ENCODE results near the gene AKAP7. TPM values are rescaled to one million over a fixed set of nuclear protein-coding genes. Genes with fewer than 3 reads are reported as not detected.

The AKAP7 gene
- total and polyA plus RNA-seq, 2 donors (not counting 3 experiments of a cell fraction or from before 2014, with no cell fraction given), result 0.76 to 3.3 TPM

DNA sequence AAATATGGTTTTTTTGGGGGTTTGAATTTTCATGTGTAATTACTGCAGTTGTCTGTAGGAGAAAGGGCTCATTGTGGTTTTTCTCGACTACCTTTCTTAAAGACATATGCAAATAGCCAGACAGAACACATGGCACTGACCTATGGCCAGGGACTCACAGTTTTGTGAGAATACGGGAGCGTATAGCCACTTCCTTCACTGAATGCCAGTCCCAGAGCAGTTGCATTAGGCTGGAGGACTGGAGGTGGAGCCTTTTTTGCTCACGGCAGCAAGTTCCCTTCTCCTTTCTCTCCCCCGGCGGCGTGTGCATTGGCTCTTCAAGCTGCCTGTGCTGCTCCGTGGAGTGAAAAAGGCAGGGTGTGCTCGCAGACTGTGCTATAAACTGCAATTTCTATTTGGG is 114.9 kb downstream of the AKAP7 start:
- H3K4me3 ChIP-seq (replicated peaks in 1 of 3; ENCODE audit: insufficient read depth in 1 of 3, low read depth in 1 of 3, low read length in 3 of 3), result peak overlapping the region in 2 of 3 experiments; percentile 1 to 21
- H3K27ac ChIP-seq (ENCODE audit: insufficient read depth, low read depth, low read length), result no peak overlapping the region
- H2AFZ ChIP-seq (ENCODE audit: low read depth, low read length), result peak overlapping the region; percentile 18
- peak overlapping the region; percentile 54 for H3K4me2 ChIP-seq (ENCODE audit: insufficient read depth, low read length)
- ChIA-PET POLR2A (no interaction called here), CTCF (no interaction called here)
- no peaks in the 10 kb centered on the region for H3K36me3 ChIP-seq (ENCODE audit: control insufficient read depth in 2 of 2, extremely low read depth in 1 of 2, insufficient read depth in 2 of 2, low read length in 2 of 2)
- dilution Hi-C loops (cut with MboI; ENCODE audit: extremely low pct_ligation_motif_present, low sequenced_read_pairs), result no loop called here
- no TSS peak for BruUV-seq (replicated peaks)
- no peaks in the 10 kb centered on the region for H3K9me3 ChIP-seq (replicated peaks; ENCODE audit: control insufficient read depth, insufficient read depth, low read length)
- no peaks in the 10 kb centered on the region for H3K4me1 ChIP-seq (ENCODE audit: control insufficient read depth, extremely low read depth, insufficient read depth, low read length)
- H3K9ac ChIP-seq (replicated peaks; ENCODE audit: extremely low read depth, insufficient read depth, low read length), result no peak overlapping the region
- intact Hi-C loops (cut with micrococcal nuclease), result no loop called here
- H3K79me2 ChIP-seq (ENCODE audit: control insufficient read depth, insufficient read depth, low read length), result no peaks in the 10 kb centered on the region
- TF ChIP-seq JUN (IDR thresholded peaks at IDR 0.05; ENCODE audit: borderline replicate concordance, insufficient read depth, insufficient read length, low read depth) (no peak), POLR2A (IDR thresholded peaks at IDR 0.05; ENCODE audit: low read depth, low read length) (no peak), MYC (IDR thresholded peaks at IDR 0.05; ENCODE audit: low read depth, low read length) (no peak)
- TF ChIP-seq, protein P1, sequence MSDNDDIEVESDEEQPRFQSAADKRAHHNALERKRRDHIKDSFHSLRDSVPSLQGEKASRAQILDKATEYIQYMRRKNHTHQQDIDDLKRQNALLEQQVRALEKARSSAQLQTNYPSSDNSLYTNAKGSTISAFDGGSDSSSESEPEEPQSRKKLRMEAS (IDR thresholded peaks at IDR 0.05; ENCODE audit: insufficient read depth, insufficient read length), result no peak
- DNase-seq (ENCODE audit: low read depth, low spot score) (peak; percentile 57), FAIRE-seq (peak; percentile 64)
- no peaks in the 10 kb centered on the region for H3K27me3 ChIP-seq (ENCODE audit: control insufficient read depth in 2 of 2, insufficient read depth in 2 of 2, low read length in 2 of 2)
- H3K9me1 ChIP-seq (replicated peaks; ENCODE audit: control insufficient read depth, extremely low read depth, insufficient read depth, low read length), result no peaks in the 10 kb centered on the region
- H4K20me1 ChIP-seq (replicated peaks; ENCODE audit: control insufficient read depth, extremely low read depth, insufficient read depth, low read length), result no peaks in the 10 kb centered on the region

DNA sequence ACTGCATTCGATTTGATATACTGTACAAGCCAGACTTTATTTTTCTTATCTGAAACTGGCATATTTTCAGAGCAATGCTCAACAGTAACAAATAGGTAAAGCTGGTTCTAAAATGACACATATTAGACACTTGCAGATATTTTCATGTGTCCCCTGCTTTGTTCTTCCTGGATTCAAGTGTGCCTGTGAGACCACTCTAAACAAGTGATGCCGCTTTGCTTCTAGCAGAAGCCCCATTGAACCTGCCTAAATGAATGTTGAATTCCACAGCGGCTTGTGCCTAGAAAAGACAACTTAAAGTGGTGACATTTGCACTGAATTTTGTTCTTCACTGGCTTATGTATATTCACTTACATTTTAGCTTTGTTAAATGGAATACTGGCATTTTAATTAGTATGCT is 115.7 kb downstream of the AKAP7 start:
- Histone ChIP-seq H2AFZ (ENCODE audit: low read depth, low read length) (no peak overlapping the region), H3K9me3 (replicated peaks; ENCODE audit: control insufficient read depth, insufficient read depth, low read length) (no peaks in the 10 kb centered on the region), H3K36me3 (ENCODE audit: control insufficient read depth in 2 of 2, extremely low read depth in 1 of 2, insufficient read depth in 2 of 2, low read length in 2 of 2) (no peaks in the 10 kb centered on the region), H4K20me1 (replicated peaks; ENCODE audit: control insufficient read depth, extremely low read depth, insufficient read depth, low read length) (no peaks in the 10 kb centered on the region), H3K9me1 (replicated peaks; ENCODE audit: control insufficient read depth, extremely low read depth, insufficient read depth, low read length) (no peaks in the 10 kb centered on the region), H3K27me3 (ENCODE audit: control insufficient read depth in 2 of 2, insufficient read depth in 2 of 2, low read length in 2 of 2) (no peaks in the 10 kb centered on the region), H3K4me2 (ENCODE audit: insufficient read depth, low read length) (no peak overlapping the region), H3K27ac (ENCODE audit: insufficient read depth, low read depth, low read length) (no peak overlapping the region), H3K4me3 (replicated peaks in 1 of 3; ENCODE audit: insufficient read depth in 1 of 3, low read depth in 1 of 3, low read length in 3 of 3) (no peak overlapping the region), H3K79me2 (ENCODE audit: control insufficient read depth, insufficient read depth, low read length) (no peaks in the 10 kb centered on the region), H3K9ac (replicated peaks; ENCODE audit: extremely low read depth, insufficient read depth, low read length) (no peak overlapping the region), H3K4me1 (ENCODE audit: control insufficient read depth, extremely low read depth, insufficient read depth, low read length) (no peaks in the 10 kb centered on the region)
- dilution Hi-C loops (cut with MboI; ENCODE audit: extremely low pct_ligation_motif_present, low sequenced_read_pairs) (no loop called here), intact Hi-C loops (cut with micrococcal nuclease) (no loop called here)
- ChIA-PET POLR2A (no interaction called here), CTCF (no interaction called here)
- FAIRE-seq, result peak; percentile 44
- no TSS peak for BruUV-seq (replicated peaks)
- TF ChIP-seq POLR2AphosphoS5 (IDR thresholded peaks at IDR 0.05; ENCODE audit: insufficient read depth, low read depth, low read length) (no peak), GATA2 (IDR thresholded peaks at IDR 0.05; ENCODE audit: insufficient read depth, insufficient read length, low read depth, low read length) (no peak), FOS (IDR thresholded peaks at IDR 0.05; ENCODE audit: borderline replicate concordance, insufficient read depth, low read length) (no peak), EZH2 (IDR thresholded peaks at IDR 0.05; ENCODE audit: borderline replicate concordance, low read depth, low read length, severe bottlenecking) (no peak), JUN (IDR thresholded peaks at IDR 0.05; ENCODE audit: borderline replicate concordance, insufficient read depth, insufficient read length, low read depth) (no peak), MYC (IDR thresholded peaks at IDR 0.05; ENCODE audit: low read depth, low read length) (no peak)
- TF ChIP-seq, protein P2, sequence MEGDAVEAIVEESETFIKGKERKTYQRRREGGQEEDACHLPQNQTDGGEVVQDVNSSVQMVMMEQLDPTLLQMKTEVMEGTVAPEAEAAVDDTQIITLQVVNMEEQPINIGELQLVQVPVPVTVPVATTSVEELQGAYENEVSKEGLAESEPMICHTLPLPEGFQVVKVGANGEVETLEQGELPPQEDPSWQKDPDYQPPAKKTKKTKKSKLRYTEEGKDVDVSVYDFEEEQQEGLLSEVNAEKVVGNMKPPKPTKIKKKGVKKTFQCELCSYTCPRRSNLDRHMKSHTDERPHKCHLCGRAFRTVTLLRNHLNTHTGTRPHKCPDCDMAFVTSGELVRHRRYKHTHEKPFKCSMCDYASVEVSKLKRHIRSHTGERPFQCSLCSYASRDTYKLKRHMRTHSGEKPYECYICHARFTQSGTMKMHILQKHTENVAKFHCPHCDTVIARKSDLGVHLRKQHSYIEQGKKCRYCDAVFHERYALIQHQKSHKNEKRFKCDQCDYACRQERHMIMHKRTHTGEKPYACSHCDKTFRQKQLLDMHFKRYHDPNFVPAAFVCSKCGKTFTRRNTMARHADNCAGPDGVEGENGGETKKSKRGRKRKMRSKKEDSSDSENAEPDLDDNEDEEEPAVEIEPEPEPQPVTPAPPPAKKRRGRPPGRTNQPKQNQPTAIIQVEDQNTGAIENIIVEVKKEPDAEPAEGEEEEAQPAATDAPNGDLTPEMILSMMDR (IDR thresholded peaks at IDR 0.05; ENCODE audit: extremely low read depth in 1 of 2, insufficient read depth in 1 of 2, low read depth in 1 of 2, low read length in 2 of 2), result no peak
- TF ChIP-seq, protein P1 (IDR thresholded peaks at IDR 0.05; ENCODE audit: insufficient read depth, insufficient read length), result no peak
- DNase-seq (ENCODE audit: low read depth, low spot score), result no peak
